ENCODE data around the gene PDZD2. TPM values are rescaled to one million over a fixed set of nuclear protein-coding genes. Genes with fewer than 3 reads are reported as not detected.
A peak's percentile ranks its signal among the peaks of the same experiment; 100 is the strongest.

The PDZD2 gene
- total RNA-seq, 1 donor: 0.36 TPM

GRCh38 chr5:31890046-31890445, 251.1 kb downstream of the PDZD2 start:
- no peak for TF ChIP-seq CTCF (IDR thresholded peaks at IDR 0.05; ENCODE audit: extremely low read depth, low read depth, low read length)
- no peaks in the 10 kb centered on the region for H4K20me1 ChIP-seq (ENCODE audit: insufficient read depth, low read length)
- peak; percentile 30 for DNase-seq (ENCODE audit: insufficient read length, low spot score, missing footprints)

GRCh38 chr5:31894141-31894540, 255.2 kb downstream of the PDZD2 start:
- Histone ChIP-seq H3K4me3 (ENCODE audit: insufficient read depth, low read length) (no peak overlapping the region), H3K4me1 (ENCODE audit: insufficient read depth, low read length) (no peaks in the 10 kb centered on the region), H3K4me2 (ENCODE audit: insufficient read depth, low read length) (no peak overlapping the region), H3K79me2 (ENCODE audit: insufficient read depth, low read length) (no peaks in the 10 kb centered on the region), H3K9me3 (ENCODE audit: low read depth, low read length) (no peaks in the 10 kb centered on the region), H3K36me3 (ENCODE audit: insufficient read depth, low read length) (no peaks in the 10 kb centered on the region), H3K27me3 (ENCODE audit: insufficient read depth, low read length) (peaks cover 29% of the 10 kb centered on the region), H2AFZ (ENCODE audit: low read length) (no peak overlapping the region), H3K27ac (ENCODE audit: low read depth, low read length) (no peak overlapping the region), H4K20me1 (ENCODE audit: insufficient read depth, low read length) (no peaks in the 10 kb centered on the region)
- no peak for TF ChIP-seq CTCF (IDR thresholded peaks at IDR 0.05; ENCODE audit: extremely low read depth, low read depth, low read length)
- no peak for DNase-seq (ENCODE audit: insufficient read length, low spot score, missing footprints)

More at GRCh38 chr5:31890046-31890445, 251.1 kb downstream of the PDZD2 start:
- no peaks in the 10 kb centered on the region for H3K36me3 ChIP-seq (ENCODE audit: insufficient read depth, low read length)
- no peak overlapping the region for H3K27ac ChIP-seq (ENCODE audit: low read depth, low read length)
- no peaks in the 10 kb centered on the region for H3K9me3 ChIP-seq (ENCODE audit: low read depth, low read length)
- no peaks in the 10 kb centered on the region for H3K4me1 ChIP-seq (ENCODE audit: insufficient read depth, low read length)
- peaks cover 21% of the 10 kb centered on the region for H3K27me3 ChIP-seq (ENCODE audit: insufficient read depth, low read length)
- H2AFZ ChIP-seq (ENCODE audit: low read length): no peak overlapping the region
- no peak overlapping the region for H3K4me2 ChIP-seq (ENCODE audit: insufficient read depth, low read length)
- no peaks in the 10 kb centered on the region for H3K79me2 ChIP-seq (ENCODE audit: insufficient read depth, low read length)
- no peak overlapping the region for H3K4me3 ChIP-seq (ENCODE audit: insufficient read depth, low read length)

- Histone ChIP-seq H3K4me2 (ENCODE audit: insufficient read depth, low read length) (no peak overlapping the region), H3K4me1 (ENCODE audit: insufficient read depth, low read length) (no peaks in the 10 kb centered on the region), H3K4me3 (ENCODE audit: insufficient read depth, low read length) (no peak overlapping the region), H3K9me3 (ENCODE audit: low read depth, low read length) (no peaks in the 10 kb centered on the region), H3K36me3 (ENCODE audit: insufficient read depth, low read length) (no peaks in the 10 kb centered on the region), H4K20me1 (ENCODE audit: insufficient read depth, low read length) (no peaks in the 10 kb centered on the region), H3K27ac (ENCODE audit: low read depth, low read length) (no peak overlapping the region), H2AFZ (ENCODE audit: low read length) (no peak overlapping the region), H3K27me3 (ENCODE audit: insufficient read depth, low read length) (peaks cover 20% of the 10 kb centered on the region), H3K79me2 (ENCODE audit: insufficient read depth, low read length) (no peaks in the 10 kb centered on the region)
- no peak for DNase-seq (ENCODE audit: insufficient read length, low spot score, missing footprints)
- no peak for TF ChIP-seq CTCF (IDR thresholded peaks at IDR 0.05; ENCODE audit: extremely low read depth, low read depth, low read length)
Observed at GRCh38 chr5:31895199-31895820, 256.4 kb downstream of the PDZD2 start.

GRCh38 chr5:31898036-31898632, 259.2 kb downstream of the PDZD2 start:
- Histone ChIP-seq H3K9me3 (ENCODE audit: low read depth, low read length) (no peaks in the 10 kb centered on the region), H3K4me2 (ENCODE audit: insufficient read depth, low read length) (no peak overlapping the region), H2AFZ (ENCODE audit: low read length) (no peak overlapping the region), H3K4me3 (ENCODE audit: insufficient read depth, low read length) (no peak overlapping the region), H4K20me1 (ENCODE audit: insufficient read depth, low read length) (no peaks in the 10 kb centered on the region), H3K27ac (ENCODE audit: low read depth, low read length) (no peak overlapping the region), H3K4me1 (ENCODE audit: insufficient read depth, low read length) (no peaks in the 10 kb centered on the region), H3K36me3 (ENCODE audit: insufficient read depth, low read length) (no peaks in the 10 kb centered on the region), H3K79me2 (ENCODE audit: insufficient read depth, low read length) (no peaks in the 10 kb centered on the region), H3K27me3 (ENCODE audit: insufficient read depth, low read length) (peaks cover 15% of the 10 kb centered on the region)
- DNase-seq (ENCODE audit: insufficient read length, low spot score, missing footprints): no peak
- no peak for TF ChIP-seq CTCF (IDR thresholded peaks at IDR 0.05; ENCODE audit: extremely low read depth, low read depth, low read length)
